Hepatocyte (in vitro differentiated cells): ENCODE data around the gene SMIM38. TPM values are rescaled to one million over a fixed set of nuclear protein-coding genes. Genes with fewer than 3 reads are reported as not detected.
"Not testable (repeated sequence)": the region's sequence is repeated elsewhere in the genome, so short reads cannot be mapped to it uniquely, and the experiment has no call there.

Source experiments
- DNase-seq: peaks from one replicate; pipeline ENCODE4 v3.0.0-alpha.2; 2016; ENCODE audit warnings: low spot score
- H2AFZ ChIP-seq: fragments of 200-600 bp; sonication (generic); 2 replicates; pipeline ENCODE4 v1.6.0; 2016; ENCODE audit warnings: antibody characterized with exemption, mild to moderate bottlenecking
- H3K27ac ChIP-seq: fragments of 200-600 bp; sonication (generic); 2 replicates; pipeline ENCODE4 v1.5.1; 2016; ENCODE audit warnings: mild to moderate bottlenecking
- H3K27me3 ChIP-seq: fragments of 200-600 bp; sonication (generic); 2 replicates; pipeline ENCODE4 v1.6.1; 2016
- H3K36me3 ChIP-seq: fragments of 200-600 bp; sonication (generic); replicated peaks from 2 replicates; pipeline ENCODE4 v1.5.1; 2016; ENCODE audit warnings: low read depth; ENCODE audit not compliant: insufficient read depth
- H3K4me1 ChIP-seq: fragments of 200-600 bp; sonication (generic); 2 replicates; pipeline ENCODE4 v1.5.1; 2016; ENCODE audit warnings: mild to moderate bottlenecking, moderate library complexity; ENCODE audit not compliant: insufficient read depth
- H3K4me2 ChIP-seq: fragments of 200-600 bp; sonication (generic); 2 replicates; pipeline ENCODE4 v1.6.0; 2016
- H3K4me3 ChIP-seq: fragments of 200-600 bp; sonication (generic); 2 replicates; pipeline ENCODE4 v1.5.1; 2016; ENCODE audit warnings: mild to moderate bottlenecking
- H3K79me2 ChIP-seq: fragments of 200-600 bp; sonication (generic); 2 replicates; pipeline ENCODE4 v1.6.0; 2017; ENCODE audit warnings: mild to moderate bottlenecking
- H3K9me2 ChIP-seq: fragments of 200-600 bp; sonication (generic); replicated peaks from 2 replicates; pipeline ENCODE4 v1.6.0; 2017; ENCODE audit warnings: mild to moderate bottlenecking; ENCODE audit not compliant: insufficient read depth
- H3K9me3 ChIP-seq: fragments of 200-600 bp; sonication (generic); 2 replicates; pipeline ENCODE4 v1.5.1; 2016; ENCODE audit warnings: low read depth, mild to moderate bottlenecking
- H4K20me1 ChIP-seq: fragments of 200-600 bp; sonication (generic); 2 replicates; pipeline ENCODE4 v1.6.0; 2016; ENCODE audit warnings: mild to moderate bottlenecking; ENCODE audit not compliant: insufficient read depth, poor library complexity, severe bottlenecking
- CTCF ChIP-seq: fragments of 200-600 bp; sonication (generic); IDR thresholded peaks from 2 replicates; pipeline ENCODE4 v1.5.1; 2016; ENCODE audit warnings: antibody characterized with exemption, mild to moderate bottlenecking; ENCODE audit not compliant: poor library complexity
- EZH2 ChIP-seq: fragments of 200-600 bp; sonication (generic); IDR thresholded peaks from 2 replicates; pipeline ENCODE4 v1.6.1; 2016; ENCODE audit warnings: antibody characterized with exemption, mild to moderate bottlenecking, borderline replicate concordance
- EZH2phosphoT487 ChIP-seq: fragments of 200-600 bp; sonication (generic); IDR thresholded peaks from one replicate; pipeline ENCODE4 v1.6.1; 2018; ENCODE audit warnings: antibody characterized with exemption, mild to moderate bottlenecking, low read depth, moderate library complexity; ENCODE audit not compliant: unreplicated experiment, severe bottlenecking
- WGBS: methylation state at CpG from one replicate; pipeline ENCODE4 v1.1.6; 2016; ENCODE audit warnings: low lambda C conversion rate; ENCODE audit errors: missing lambda C conversion rate; 5-methylcytosine and 5-hydroxymethylcytosine counted together
- polyA plus RNA-seq: library from polyadenylated mRNA; unstranded; fragments of >200 nt; fragmentation: Nextera tagmentation; extraction: Ambion mirVana; gene quantifications from 2 replicates; pipeline ENCODE4 v1.2.1, GENCODE V29; 2016
- total RNA-seq: library from RNA; depleted of rRNA; stranded (reverse); fragments of >200 nt; gene quantifications from 2 replicates; pipeline ENCODE4 v1.2.3, GENCODE V29; 2014

The SMIM38 gene
- total and polyA plus RNA-seq, 2 experiments from 2014 or later = 0.64 to 0.70 TPM

- Histone ChIP-seq H3K36me3 (no peaks in the 10 kb centered on the region), H4K20me1 (no peaks in the 10 kb centered on the region), H3K27me3 (no peaks in the 10 kb centered on the region), H3K4me3 (no peak overlapping the region), H3K4me1 (peaks cover 6% of the 10 kb centered on the region), H3K9me3 (peaks cover 1% of the 10 kb centered on the region), H3K79me2 (no peaks in the 10 kb centered on the region), H3K9me2 (no peaks in the 10 kb centered on the region), H3K4me2 (no peak overlapping the region), H2AFZ (no peak overlapping the region), H3K27ac (no peak overlapping the region)
- TF ChIP-seq EZH2 (no peak), CTCF (no peak), EZH2phosphoT487 (no peak)
- no peak for DNase-seq
- WGBS = 94% methylated on average over 4 of the region's 4 CpGs
These were observed 22.5 kb upstream of the SMIM38 start for GRCh38 chr11:69133251-69133650.

GRCh38 chr11:69134182-69134581 lies 21.6 kb upstream of the SMIM38 start:
- not testable (repeated sequence) for H3K9me2 ChIP-seq, H2AFZ ChIP-seq, H3K27me3 ChIP-seq, H3K9me3 ChIP-seq, H3K4me2 ChIP-seq, H3K79me2 ChIP-seq, H3K4me1 ChIP-seq, H3K4me3 ChIP-seq, H3K27ac ChIP-seq, H4K20me1 ChIP-seq, DNase-seq, H3K36me3 ChIP-seq
- 80% methylated on average over 2 of the region's 2 CpGs for WGBS

GRCh38 chr11:69134957-69135356 lies 20.8 kb upstream of the SMIM38 start:
- Histone ChIP-seq H3K4me2 (no peak overlapping the region), H3K27me3 (no peaks in the 10 kb centered on the region), H4K20me1 (no peaks in the 10 kb centered on the region), H3K36me3 (no peaks in the 10 kb centered on the region), H3K9me3 (no peaks in the 10 kb centered on the region), H2AFZ (no peak overlapping the region), H3K79me2 (no peaks in the 10 kb centered on the region), H3K9me2 (no peaks in the 10 kb centered on the region), H3K4me1 (peaks cover 8% of the 10 kb centered on the region), H3K27ac (no peak overlapping the region), H3K4me3 (no peak overlapping the region)
- no peak for DNase-seq
- no peak for TF ChIP-seq EZH2phosphoT487
- TF ChIP-seq CTCF = no peak
- TF ChIP-seq EZH2 = no peak
- 74% methylated on average over 8 of the region's 8 CpGs for WGBS

GRCh38 chr11:69135420-69136363 lies 20.0 kb upstream of the SMIM38 start:
- peaks cover 8% of the 10 kb centered on the region for H3K4me1 ChIP-seq
- 79% methylated on average over 14 of the region's 14 CpGs for WGBS
- H3K4me3 ChIP-seq = no peak overlapping the region
- DNase-seq = no peak
- no peak overlapping the region for H3K4me2 ChIP-seq
- H3K79me2 ChIP-seq = no peaks in the 10 kb centered on the region
- H3K27ac ChIP-seq = no peak overlapping the region
- H3K9me2 ChIP-seq = no peaks in the 10 kb centered on the region
- H4K20me1 ChIP-seq = no peaks in the 10 kb centered on the region
- no peaks in the 10 kb centered on the region for H3K9me3 ChIP-seq
- H3K27me3 ChIP-seq = no peaks in the 10 kb centered on the region
- TF ChIP-seq CTCF (no peak), EZH2 (no peak), EZH2phosphoT487 (no peak)
- no peak overlapping the region for H2AFZ ChIP-seq
- no peaks in the 10 kb centered on the region for H3K36me3 ChIP-seq
